ENCODE results near the gene KDM6A. TPM values are rescaled to one million over a fixed set of nuclear protein-coding genes. Genes with fewer than 3 reads are reported as not detected.
A peak's percentile ranks its signal among the peaks of the same experiment; 100 is the strongest.

The KDM6A gene
- polyA plus RNA-seq, 1 donor from 2014 or later = 25.1 TPM

DNA sequence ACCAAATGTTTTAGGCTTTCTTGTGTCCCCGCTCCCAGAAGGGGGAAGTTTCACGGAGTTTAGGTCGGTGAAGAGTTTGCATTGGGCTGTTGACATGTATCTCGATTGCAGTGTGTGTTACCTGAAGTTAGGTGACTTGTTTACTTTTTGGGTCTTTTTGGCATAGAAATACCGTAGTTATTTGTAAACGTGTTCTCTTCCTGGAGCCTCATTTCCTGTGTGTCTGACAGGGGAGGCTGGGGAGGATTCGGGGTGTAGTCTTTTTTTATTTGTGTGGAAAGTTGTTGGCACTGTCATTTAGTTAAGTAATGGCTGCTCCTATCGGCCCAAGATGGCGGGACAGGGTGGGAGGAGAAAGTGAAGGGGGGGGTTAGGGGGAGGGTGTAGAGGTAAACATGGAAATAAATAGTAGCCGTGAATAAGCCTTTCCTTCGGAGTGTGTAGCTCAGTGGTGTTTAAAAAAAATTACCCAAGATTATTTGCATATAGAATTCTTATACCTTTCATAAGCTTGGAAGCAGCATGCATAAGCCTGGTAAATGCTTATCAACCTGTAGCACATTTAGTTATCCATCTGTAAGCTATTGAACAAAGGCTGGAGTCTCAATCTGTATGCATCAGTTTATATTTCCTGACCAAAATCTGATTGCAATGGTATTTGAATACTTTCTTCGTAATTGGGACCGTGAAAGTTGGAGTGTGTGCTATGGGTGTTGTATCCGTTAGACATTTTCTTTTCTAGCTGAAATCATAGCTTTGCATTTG is 1.6 kb downstream of the KDM6A start:
- peak overlapping the region; percentile 62 for H3K4me2 ChIP-seq (ENCODE audit: low read length)
- H3K27ac ChIP-seq (ENCODE audit: low read length) = peak overlapping the region; percentile 85
- no peak overlapping the region for H2AFZ ChIP-seq (ENCODE audit: low read depth, low read length)
- H3K9me3 ChIP-seq (ENCODE audit: low read length) = no peaks in the 10 kb centered on the region
- no peaks in the 10 kb centered on the region for H3K36me3 ChIP-seq (ENCODE audit: insufficient read depth, low read length)
- no peaks in the 10 kb centered on the region for H3F3A ChIP-seq (ENCODE audit: insufficient read depth, low read length, poor library complexity, severe bottlenecking)
- H3K27me3 ChIP-seq (ENCODE audit: insufficient read depth, low read depth, low read length) = no peaks in the 10 kb centered on the region
- H4K20me1 ChIP-seq (ENCODE audit: insufficient read depth) = no peaks in the 10 kb centered on the region
- peak overlapping the region; percentile 85 for H3K4me3 ChIP-seq (ENCODE audit: low read length)
- H3K9ac ChIP-seq (ENCODE audit: low read length) = peak overlapping the region; percentile 84
- no peaks in the 10 kb centered on the region for H3K9me2 ChIP-seq (ENCODE audit: insufficient read depth, low read length)
- TF ChIP-seq EZH2 (IDR thresholded peaks at IDR 0.05; ENCODE audit: borderline replicate concordance, insufficient read depth, low read length, poor library complexity, severe bottlenecking) (no peak), EP300 (conservative IDR thresholded peaks at IDR 0.05; ENCODE audit: poor library complexity, severe bottlenecking) (no peak), MXI1 (conservative IDR thresholded peaks at IDR 0.05; ENCODE audit: poor library complexity, severe bottlenecking) (no peak), TAF1 (IDR thresholded peaks at IDR 0.05; ENCODE audit: low read depth) (no peak), SMC3 (conservative IDR thresholded peaks at IDR 0.05; ENCODE audit: poor library complexity) (no peak)
- TF ChIP-seq, protein P1, sequence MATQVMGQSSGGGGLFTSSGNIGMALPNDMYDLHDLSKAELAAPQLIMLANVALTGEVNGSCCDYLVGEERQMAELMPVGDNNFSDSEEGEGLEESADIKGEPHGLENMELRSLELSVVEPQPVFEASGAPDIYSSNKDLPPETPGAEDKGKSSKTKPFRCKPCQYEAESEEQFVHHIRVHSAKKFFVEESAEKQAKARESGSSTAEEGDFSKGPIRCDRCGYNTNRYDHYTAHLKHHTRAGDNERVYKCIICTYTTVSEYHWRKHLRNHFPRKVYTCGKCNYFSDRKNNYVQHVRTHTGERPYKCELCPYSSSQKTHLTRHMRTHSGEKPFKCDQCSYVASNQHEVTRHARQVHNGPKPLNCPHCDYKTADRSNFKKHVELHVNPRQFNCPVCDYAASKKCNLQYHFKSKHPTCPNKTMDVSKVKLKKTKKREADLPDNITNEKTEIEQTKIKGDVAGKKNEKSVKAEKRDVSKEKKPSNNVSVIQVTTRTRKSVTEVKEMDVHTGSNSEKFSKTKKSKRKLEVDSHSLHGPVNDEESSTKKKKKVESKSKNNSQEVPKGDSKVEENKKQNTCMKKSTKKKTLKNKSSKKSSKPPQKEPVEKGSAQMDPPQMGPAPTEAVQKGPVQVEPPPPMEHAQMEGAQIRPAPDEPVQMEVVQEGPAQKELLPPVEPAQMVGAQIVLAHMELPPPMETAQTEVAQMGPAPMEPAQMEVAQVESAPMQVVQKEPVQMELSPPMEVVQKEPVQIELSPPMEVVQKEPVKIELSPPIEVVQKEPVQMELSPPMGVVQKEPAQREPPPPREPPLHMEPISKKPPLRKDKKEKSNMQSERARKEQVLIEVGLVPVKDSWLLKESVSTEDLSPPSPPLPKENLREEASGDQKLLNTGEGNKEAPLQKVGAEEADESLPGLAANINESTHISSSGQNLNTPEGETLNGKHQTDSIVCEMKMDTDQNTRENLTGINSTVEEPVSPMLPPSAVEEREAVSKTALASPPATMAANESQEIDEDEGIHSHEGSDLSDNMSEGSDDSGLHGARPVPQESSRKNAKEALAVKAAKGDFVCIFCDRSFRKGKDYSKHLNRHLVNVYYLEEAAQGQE (IDR thresholded peaks at IDR 0.05; ENCODE audit: borderline replicate concordance) = no peak
- peaks cover 56% of the 10 kb centered on the region for H3K79me2 ChIP-seq (replicated peaks; ENCODE audit: insufficient read depth, low read length)

DNA sequence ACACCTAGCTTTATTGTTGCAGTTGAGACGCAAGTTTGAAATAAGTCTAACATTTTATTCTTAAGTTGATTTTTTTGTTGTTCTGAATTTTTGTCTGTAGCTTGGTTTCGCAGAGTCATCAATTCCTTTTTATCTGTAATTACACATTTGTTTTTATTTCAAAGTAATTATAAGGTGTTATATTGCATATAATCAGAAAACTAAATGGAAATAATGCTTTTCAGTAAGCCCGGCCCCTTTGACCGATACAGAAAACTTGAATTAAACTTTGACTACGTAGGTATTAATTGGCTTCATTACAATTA is 2.1 kb downstream of the KDM6A start:
- Histone ChIP-seq H3K36me3 (ENCODE audit: insufficient read depth, low read length) (no peaks in the 10 kb centered on the region), H2AFZ (ENCODE audit: low read depth, low read length) (no peak overlapping the region), H3K9me3 (ENCODE audit: low read length) (no peaks in the 10 kb centered on the region), H3F3A (ENCODE audit: insufficient read depth, low read length, poor library complexity, severe bottlenecking) (no peaks in the 10 kb centered on the region), H3K79me2 (replicated peaks; ENCODE audit: insufficient read depth, low read length) (peaks cover 56% of the 10 kb centered on the region), H3K27me3 (ENCODE audit: insufficient read depth, low read depth, low read length) (no peaks in the 10 kb centered on the region), H3K4me2 (ENCODE audit: low read length) (peak overlapping the region; percentile 62), H3K9ac (ENCODE audit: low read length) (peak overlapping the region; percentile 84), H3K27ac (ENCODE audit: low read length) (no peak overlapping the region), H3K9me2 (ENCODE audit: insufficient read depth, low read length) (no peaks in the 10 kb centered on the region), H3K4me3 (ENCODE audit: low read length) (peak overlapping the region; percentile 85), H4K20me1 (ENCODE audit: insufficient read depth) (no peaks in the 10 kb centered on the region)
- TF ChIP-seq, protein P1 (IDR thresholded peaks at IDR 0.05; ENCODE audit: borderline replicate concordance) = no peak
- TF ChIP-seq SMC3 (conservative IDR thresholded peaks at IDR 0.05; ENCODE audit: poor library complexity) = no peak
- TF ChIP-seq RAD21 (conservative IDR thresholded peaks at IDR 0.05) = no peak

Measured in neural cell (in vitro differentiated cells).